IMR-90 (cell line): Measurements from ENCODE around the gene S100A8. TPM values are rescaled to one million over a fixed set of nuclear protein-coding genes. Genes with fewer than 3 reads are reported as not detected.

ENCODE experiments used
- ATAC-seq: fragments of 200-7000 bp; cut with Tn5 transposase; 2 replicates; pipeline ENCODE4 v1.9.1; 2020; ENCODE audit warnings: low read depth, mild to moderate bottlenecking, moderate library complexity
- BruUV-seq: library from RNA; stranded (reverse); fragments of 400-500 nt; replicated peaks from 2 replicates; lab custom pipeline; 2021; lab: Mats Ljungman, UMichigan
- CTCF ChIA-PET: fragments of 300-600 bp; formaldehyde crosslinking; extraction: SDS; loops from one replicate; lab custom pipeline; 2021; ENCODE audit warnings: antibody characterized with exemption; lab: Yijun Ruan, JAX
- POLR2A ChIA-PET: fragments of 300-600 bp; sonication (Branson Sonifier 250); formaldehyde crosslinking; loops from one replicate; lab custom pipeline; 2022; ENCODE audit warnings: antibody characterized with exemption; ENCODE audit not compliant: unreplicated experiment; lab: Charles Lee
- DNase-seq: peaks from one replicate; pipeline ENCODE4 v3.0.0; 2013
- H2AFZ ChIP-seq: replicated peaks from 2 replicates; pipeline ENCODE3; 2013; ENCODE audit warnings: low read length, mild to moderate bottlenecking; ENCODE audit not compliant: poor library complexity
- H2AK5ac ChIP-seq: 2 replicates; pipeline ENCODE4 v1.6.1; 2013; ENCODE audit warnings: low read depth, low read length, inconsistent platforms
- H2AK9ac ChIP-seq: replicated peaks from 2 replicates; pipeline ENCODE3; 2013; ENCODE audit warnings: mild to moderate bottlenecking, low read depth, low read length, moderate library complexity; ENCODE audit not compliant: poor library complexity
- H2BK120ac ChIP-seq: 2 replicates; pipeline ENCODE4 v1.6.1; 2013; ENCODE audit warnings: low read depth, low read length, inconsistent platforms
- H2BK15ac ChIP-seq: 3 replicates; pipeline ENCODE4 v1.6.1; 2013; ENCODE audit warnings: low read depth, low read length, inconsistent platforms
- H2BK20ac ChIP-seq: 2 replicates; pipeline ENCODE4 v1.6.1; 2013; ENCODE audit warnings: low read depth, mild to moderate bottlenecking, inconsistent platforms, low read length, moderate library complexity
- H2BK5ac ChIP-seq: 2 replicates; pipeline ENCODE4 v1.6.1; 2013; ENCODE audit warnings: mild to moderate bottlenecking, low read depth, low read length, inconsistent platforms; ENCODE audit not compliant: poor library complexity, severe bottlenecking
- H3K14ac ChIP-seq: replicated peaks from 2 replicates; pipeline ENCODE4 v1.6.1; 2013; ENCODE audit warnings: low read depth, low read length, inconsistent platforms
- H3K18ac ChIP-seq: 2 replicates; pipeline ENCODE4 v1.6.1; 2013; ENCODE audit warnings: low read depth, low read length, control low read depth
- H3K23ac ChIP-seq: 2 replicates; pipeline ENCODE4 v1.6.1; 2013; ENCODE audit warnings: low read depth, low read length, inconsistent platforms
- H3K27ac ChIP-seq: 2 replicates; pipeline ENCODE4 v1.5.1; 2013; ENCODE audit warnings: mild to moderate bottlenecking, control low read depth, low read length; ENCODE audit not compliant: insufficient read depth
- H3K27me3 ChIP-seq: 2 replicates; pipeline ENCODE4 v1.6.1; 2013; ENCODE audit warnings: low read length; ENCODE audit not compliant: control insufficient read depth, insufficient read depth
- H3K36me3 ChIP-seq: 2 replicates; pipeline ENCODE4 v1.6.1; 2013; ENCODE audit warnings: low read length, mixed read lengths; ENCODE audit not compliant: control insufficient read depth, insufficient read depth
- H3K4ac ChIP-seq: 2 replicates; pipeline ENCODE4 v1.6.1; 2013; ENCODE audit warnings: low read depth, low read length, inconsistent platforms
- H3K4me1 ChIP-seq: 2 replicates; pipeline ENCODE4 v1.6.1; 2013; ENCODE audit warnings: low read length, mixed read lengths; ENCODE audit not compliant: control insufficient read depth, insufficient read depth
- H3K4me2 ChIP-seq: 2 replicates; pipeline ENCODE4 v1.6.1; 2013; ENCODE audit warnings: low read depth, mild to moderate bottlenecking, control low read depth, low read length, moderate library complexity
- H3K4me3 ChIP-seq: 2 replicates; pipeline ENCODE4 v1.5.1; 2013; ENCODE audit warnings: low read depth, mild to moderate bottlenecking, control low read depth, low read length, moderate library complexity; ENCODE audit not compliant: insufficient read depth
- H3K56ac ChIP-seq: 2 replicates; pipeline ENCODE4 v1.6.1; 2013; ENCODE audit warnings: low read length, inconsistent platforms; ENCODE audit not compliant: insufficient read depth; ENCODE audit errors: extremely low read depth
- H3K79me1 ChIP-seq, 2 experiments: 2 replicates each; pipeline ENCODE4 v1.6.1; 2013; ENCODE audit warnings: low read length in 2 of 2, inconsistent platforms in 1 of 2, low read depth in 1 of 2
- H3K9ac ChIP-seq: 2 replicates; pipeline ENCODE4 v1.6.1; 2013; ENCODE audit warnings: low read depth, low read length, control low read depth
- H3K9me1 ChIP-seq: 2 replicates; pipeline ENCODE4 v1.6.1; 2013; ENCODE audit warnings: low read length, inconsistent platforms; ENCODE audit not compliant: insufficient read depth
- H3K9me3 ChIP-seq: 2 replicates; pipeline ENCODE4 v1.6.1; 2013; ENCODE audit warnings: low read length; ENCODE audit not compliant: control insufficient read depth, insufficient read depth
- H4K20me1 ChIP-seq: 2 replicates; pipeline ENCODE4 v1.6.1; 2013; ENCODE audit warnings: low read length, inconsistent platforms; ENCODE audit not compliant: insufficient read depth
- H4K5ac ChIP-seq: 2 replicates; pipeline ENCODE4 v1.6.1; 2013; ENCODE audit warnings: mild to moderate bottlenecking, low read depth, low read length, control low read depth
- H4K8ac ChIP-seq, 2 experiments: 2 replicates each; pipeline ENCODE4 v1.6.1; 2013; ENCODE audit warnings: low read depth in 2 of 2, low read length in 2 of 2, control low read depth in 1 of 2, inconsistent platforms in 1 of 2
- H4K91ac ChIP-seq: 2 replicates; pipeline ENCODE4 v1.6.1; 2013; ENCODE audit warnings: low read depth, low read length, inconsistent platforms; ENCODE audit not compliant: insufficient read depth
- BHLHE40 ChIP-seq: fragments of 150-350 bp; IDR thresholded peaks from 2 replicates; pipeline ENCODE4 v1.6.1; 2016; ENCODE audit warnings: mild to moderate bottlenecking, low read depth, low read length
- CEBPB ChIP-seq: IDR thresholded peaks from 2 replicates; pipeline ENCODE4 v1.6.1; 2012; ENCODE audit warnings: low read depth, low read length, improper control_type of control experiment
- CHD1 ChIP-seq: IDR thresholded peaks from 2 replicates; pipeline ENCODE4 v1.6.1; 2012; ENCODE audit warnings: low read depth, low read length, improper control_type of control experiment
- CTCF ChIP-seq: conservative IDR thresholded peaks from 2 replicates; pipeline ENCODE4 v1.5.1; 2012; ENCODE audit warnings: mild to moderate bottlenecking, low read depth, low read length, improper control_type of control experiment
- FOS ChIP-seq: fragments of 150-350 bp; IDR thresholded peaks from 2 replicates; pipeline ENCODE4 v1.6.1; 2016; ENCODE audit warnings: low read depth, low read length
- MAZ ChIP-seq: IDR thresholded peaks from 2 replicates; pipeline ENCODE4 v1.6.1; 2012; ENCODE audit warnings: low read depth, mild to moderate bottlenecking, low read length, improper control_type of control experiment, moderate library complexity, borderline replicate concordance
- MXI1 ChIP-seq: IDR thresholded peaks from 2 replicates; pipeline ENCODE4 v1.6.1; 2012; ENCODE audit warnings: low read depth, mild to moderate bottlenecking, low read length, moderate library complexity, borderline replicate concordance
- NFE2L2 ChIP-seq: fragments of 150-350 bp; IDR thresholded peaks from 2 replicates; pipeline ENCODE4 v1.6.1; 2016; ENCODE audit warnings: low read depth, mild to moderate bottlenecking, low read length
- POLR2A ChIP-seq: IDR thresholded peaks from 2 replicates; pipeline ENCODE4 v1.6.1; 2012; ENCODE audit warnings: mild to moderate bottlenecking, low read depth, low read length
- RAD21 ChIP-seq: IDR thresholded peaks from 2 replicates; pipeline ENCODE4 v1.6.1; 2012; ENCODE audit warnings: low read length, improper control_type of control experiment
- RCOR1 ChIP-seq: IDR thresholded peaks from 2 replicates; pipeline ENCODE4 v1.6.1; 2012; ENCODE audit warnings: mild to moderate bottlenecking, low read length, improper control_type of control experiment; ENCODE audit not compliant: insufficient replicate concordance
- RFX5 ChIP-seq: IDR thresholded peaks from 2 replicates; pipeline ENCODE4 v1.8.0; 2012; ENCODE audit warnings: low read depth, mild to moderate bottlenecking, low read length, moderate library complexity
- SMC3 ChIP-seq: fragments of 150-350 bp; IDR thresholded peaks from 2 replicates; pipeline ENCODE4 v1.6.1; 2016; ENCODE audit warnings: low read depth, mild to moderate bottlenecking, antibody characterized with exemption, low read length, moderate library complexity
- USF2 ChIP-seq: fragments of 150-350 bp; IDR thresholded peaks from 2 replicates; pipeline ENCODE4 v1.6.1; 2017; ENCODE audit warnings: mild to moderate bottlenecking, antibody characterized with exemption, low read length, low read depth
- WGBS, 2 experiments: methylation state at CpG; one replicate each; pipeline versions ENCODE4 v1.1.5 to v1.1.7; 2013; ENCODE audit warnings: missing lambda C conversion rate in 2 of 2; ENCODE audit not compliant: insufficient read length in 1 of 2; ENCODE audit errors: extremely low coverage in 2 of 2; 5-methylcytosine and 5-hydroxymethylcytosine counted together
- dilution Hi-C: fragments of 300-500 bp; cut with HindIII; formaldehyde crosslinking; loops from one replicate; pipeline ENCODE4 v1.14.3; 2018; ENCODE audit warnings: low sequenced_read_pairs; ENCODE audit not compliant: unreplicated experiment
- in situ Hi-C: fragments of 300-500 bp; cut with MboI; formaldehyde crosslinking; loops from 3 replicates; pipeline ENCODE4 v1.14.3; 2019; ENCODE audit warnings: low sequenced_read_pairs, inconsistent platforms, mixed read lengths
- intact Hi-C: fragments of 100-400 bp; cut with micrococcal nuclease; formaldehyde crosslinking; loops from 2 replicates; pipeline ENCODE4 v1.10.0; 2022
- polyA plus RNA-seq, 3 experiments: library from polyadenylated mRNA; depleted of rRNA; stranded (reverse); fragments of >200 nt; gene quantifications; 2 replicates each; pipeline ENCODE4 v1.2.3, GENCODE V29; 2012; ENCODE audit warnings: low replicate concordance in 1 of 3
- total RNA-seq: library from RNA; depleted of rRNA; stranded (reverse); fragments of >200 nt; gene quantifications from 2 replicates; pipeline ENCODE4 v1.2.3, GENCODE V29; 2012
- TF ChIP-seq, protein P1 (sequence below): fragments of 150-350 bp; IDR thresholded peaks from 2 replicates; pipeline ENCODE4 v1.6.1; 2016; ENCODE audit warnings: low read depth, mild to moderate bottlenecking, low read length, moderate library complexity, borderline replicate concordance

Gene S100A8
- total and polyA plus RNA-seq, 2 of the 4 experiments (the other 2 are of a cell fraction): not detected

GRCh38 chr1:153353226-153353947, 37.5 kb downstream of the S100A8 start:
- dilution Hi-C loops: no loop called here
- BruUV-seq: no TSS peak
- TF ChIP-seq RCOR1 (no peak), FOS (no peak), CHD1 (no peak), USF2 (no peak), NFE2L2 (no peak), MXI1 (no peak), POLR2A (no peak), SMC3 (no peak), RAD21 (peak; percentile 20; the same call in 1 of the 2 replicates), CTCF (peak; percentile 29; the same call in 1 of the 2 replicates), RFX5 (no peak), BHLHE40 (no peak), MAZ (no peak), CEBPB (no peak)
- TF ChIP-seq, protein P1, sequence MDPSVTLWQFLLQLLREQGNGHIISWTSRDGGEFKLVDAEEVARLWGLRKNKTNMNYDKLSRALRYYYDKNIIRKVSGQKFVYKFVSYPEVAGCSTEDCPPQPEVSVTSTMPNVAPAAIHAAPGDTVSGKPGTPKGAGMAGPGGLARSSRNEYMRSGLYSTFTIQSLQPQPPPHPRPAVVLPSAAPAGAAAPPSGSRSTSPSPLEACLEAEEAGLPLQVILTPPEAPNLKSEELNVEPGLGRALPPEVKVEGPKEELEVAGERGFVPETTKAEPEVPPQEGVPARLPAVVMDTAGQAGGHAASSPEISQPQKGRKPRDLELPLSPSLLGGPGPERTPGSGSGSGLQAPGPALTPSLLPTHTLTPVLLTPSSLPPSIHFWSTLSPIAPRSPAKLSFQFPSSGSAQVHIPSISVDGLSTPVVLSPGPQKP: no peak

More at GRCh38 chr1:153353226-153353947, 37.5 kb downstream of the S100A8 start:
- no peak for DNase-seq
- no peak overlapping the region for H4K8ac ChIP-seq
- H4K91ac ChIP-seq: no peak overlapping the region
- H2BK20ac ChIP-seq: no peak overlapping the region
- no peaks in the 10 kb centered on the region for H3K79me1 ChIP-seq
- intact Hi-C loops: no loop called here
- H4K5ac ChIP-seq: no peak overlapping the region
- H4K20me1 ChIP-seq: no peaks in the 10 kb centered on the region
- no peak overlapping the region for H2BK120ac ChIP-seq
- H3K23ac ChIP-seq: no peak overlapping the region
- no peak overlapping the region for H2BK5ac ChIP-seq
- no peak overlapping the region for H3K27ac ChIP-seq
- ATAC-seq: 0 out of 2 replicates have a peak, but pooled peaks have one; percentile 33
- no peak overlapping the region for H3K4ac ChIP-seq
- H3K27me3 ChIP-seq: peaks cover 5% of the 10 kb centered on the region; the same call in 1 of the 2 replicates
- no peak overlapping the region for H3K56ac ChIP-seq
- no peaks in the 10 kb centered on the region for H3K9me1 ChIP-seq
- H2AK9ac ChIP-seq: no peak overlapping the region
- H3K4me2 ChIP-seq: no peak overlapping the region
- no peak overlapping the region for H2AFZ ChIP-seq
- no peak overlapping the region for H2AK5ac ChIP-seq
- H3K36me3 ChIP-seq: no peaks in the 10 kb centered on the region
- H3K9me3 ChIP-seq: no peaks in the 10 kb centered on the region
- in situ Hi-C loops: no loop called here
- no peak overlapping the region for H3K14ac ChIP-seq
- H2BK15ac ChIP-seq: no peak overlapping the region
- H3K4me1 ChIP-seq: no peaks in the 10 kb centered on the region
- 49% methylated on average over 3 of the region's 7 CpGs; no CpG with 5 or more reads in 1 of the 2 experiments for WGBS, 2 experiments
- no peak overlapping the region for H3K18ac ChIP-seq
- no peak overlapping the region for H3K9ac ChIP-seq
- CTCF ChIA-PET: interaction anchor here (0.7 to 3.8 kb wide), 10 partner anchors 10 to 217 kb away, joined by 3 to 41 read pairs (median 4); no protein-coding TSS in a partner anchor
- POLR2A ChIA-PET: no interaction called here
- H3K4me3 ChIP-seq: no peak overlapping the region
